ENCODE results near the gene ADM2.

ADM2 gene

DNA sequence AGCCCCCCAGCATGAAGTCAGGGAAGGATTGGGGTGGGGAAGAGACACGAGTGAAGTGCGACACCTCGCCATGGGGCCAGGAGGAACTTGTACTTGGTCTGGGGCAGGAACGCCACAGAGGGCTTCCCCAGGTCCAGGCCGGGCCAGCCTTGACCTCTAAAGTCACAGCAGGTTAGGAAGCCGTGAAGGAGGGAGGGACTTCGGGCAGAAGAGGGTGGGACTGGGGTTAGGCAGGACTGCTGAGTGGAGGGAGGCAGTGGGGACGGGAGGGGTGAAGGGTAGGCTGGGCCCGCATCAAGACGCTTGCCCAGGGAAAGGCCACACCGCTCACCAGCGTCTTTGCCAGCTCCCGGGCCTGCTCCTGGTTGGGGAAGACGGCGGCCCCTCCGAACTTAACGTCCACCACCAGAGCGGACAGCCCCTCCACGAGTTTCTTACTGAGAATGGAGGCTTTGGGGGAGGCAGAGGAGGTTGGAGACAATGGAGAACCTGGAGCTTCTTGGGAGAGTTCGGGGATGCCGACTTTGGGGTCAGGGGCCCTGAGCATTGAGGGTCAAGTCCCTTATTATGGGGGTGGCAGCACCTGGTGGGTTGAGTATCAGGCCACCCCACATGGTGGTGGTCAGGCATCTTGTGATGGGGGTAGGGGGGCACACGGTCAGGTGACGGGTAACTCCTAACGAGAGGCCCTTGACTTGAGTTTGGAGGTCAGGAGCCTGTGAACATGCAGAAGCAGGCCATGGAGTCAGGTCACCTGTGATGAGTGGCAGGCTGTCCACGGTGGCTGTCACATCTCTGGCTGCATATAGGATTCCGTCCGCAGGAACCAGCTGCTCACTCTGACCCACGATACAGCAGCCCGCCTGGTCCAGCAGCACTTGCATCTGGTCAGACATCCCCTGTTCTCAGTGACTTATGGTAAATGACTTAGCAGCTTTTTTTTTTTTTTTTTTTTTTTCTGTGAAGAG lies 45.8 kb downstream of the ADM2 start:
- DNase-seq: peak; percentile 51

DNA sequence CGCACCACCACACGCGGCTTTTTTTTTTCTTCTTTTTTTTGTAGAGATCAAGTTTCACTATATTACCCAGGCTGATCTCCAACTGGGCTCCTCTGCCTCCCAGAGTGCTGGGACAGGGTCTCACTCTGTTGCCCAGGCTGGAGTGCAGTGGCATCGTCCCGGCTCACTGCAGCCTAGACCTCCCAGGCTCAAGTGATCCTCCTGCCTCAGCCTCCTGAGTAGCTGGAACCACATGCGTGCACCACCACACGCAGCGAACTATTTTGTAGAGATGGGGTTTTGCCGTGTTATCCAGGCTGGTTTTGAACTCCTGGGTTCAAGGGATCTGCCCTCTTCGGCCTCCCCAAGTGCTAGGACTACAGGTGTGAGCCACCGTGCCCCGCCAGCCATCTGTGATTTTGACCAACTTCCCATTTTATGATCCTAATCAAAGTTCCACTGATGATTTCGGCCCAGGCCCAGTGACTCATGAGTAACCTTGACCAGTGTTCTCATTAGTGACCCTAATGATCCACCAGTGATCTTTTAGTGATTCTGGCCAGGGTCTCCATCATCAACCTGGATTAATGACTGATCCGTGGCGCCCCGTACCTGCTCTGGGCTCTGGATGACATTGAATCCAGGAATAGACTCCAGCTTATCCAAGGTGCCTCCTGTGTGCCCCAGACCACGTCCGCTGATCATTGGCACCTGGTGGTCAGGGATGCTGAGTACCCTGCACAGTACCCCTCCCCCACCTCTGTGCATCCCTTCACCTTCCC lies 46.8 kb downstream of the ADM2 start:
- no peak for DNase-seq

DNA sequence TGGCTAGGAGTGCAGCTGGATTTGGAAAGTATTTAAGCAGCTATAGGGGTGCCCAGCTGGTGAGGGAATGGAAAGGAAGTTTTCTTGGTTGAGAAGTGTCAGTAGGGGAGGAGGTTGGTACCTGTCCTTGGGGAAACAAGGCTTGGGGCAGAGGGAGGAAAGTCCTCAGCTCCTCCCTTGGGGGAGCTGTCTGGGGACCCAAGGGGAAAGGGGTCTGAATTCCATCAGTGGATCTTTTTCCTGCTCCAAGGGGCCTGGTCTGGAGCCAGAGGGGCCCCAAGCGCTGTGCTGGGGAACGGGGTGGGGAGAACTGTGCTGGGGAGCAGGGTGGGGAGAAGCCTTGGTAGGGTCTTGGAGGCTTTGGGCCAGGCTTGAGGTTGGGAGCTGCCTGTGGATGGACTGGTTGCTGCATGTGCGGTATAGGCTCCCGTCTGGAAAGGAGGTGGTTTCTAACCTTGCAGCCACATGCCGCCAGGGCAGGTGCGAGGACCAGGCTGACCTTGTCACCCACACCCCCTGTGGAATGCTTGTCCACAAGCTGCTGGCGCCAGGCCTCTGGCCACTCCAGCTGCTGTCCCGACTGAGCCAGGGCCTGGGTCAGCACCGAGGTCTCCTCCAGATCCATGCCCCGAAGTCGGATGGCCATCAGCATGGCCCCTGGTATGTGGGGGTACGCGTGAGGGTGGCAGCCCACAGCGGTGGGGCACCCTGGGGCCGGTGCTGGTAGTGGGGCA lies 47.5 kb downstream of the ADM2 start:
- no peak for DNase-seq

DNA sequence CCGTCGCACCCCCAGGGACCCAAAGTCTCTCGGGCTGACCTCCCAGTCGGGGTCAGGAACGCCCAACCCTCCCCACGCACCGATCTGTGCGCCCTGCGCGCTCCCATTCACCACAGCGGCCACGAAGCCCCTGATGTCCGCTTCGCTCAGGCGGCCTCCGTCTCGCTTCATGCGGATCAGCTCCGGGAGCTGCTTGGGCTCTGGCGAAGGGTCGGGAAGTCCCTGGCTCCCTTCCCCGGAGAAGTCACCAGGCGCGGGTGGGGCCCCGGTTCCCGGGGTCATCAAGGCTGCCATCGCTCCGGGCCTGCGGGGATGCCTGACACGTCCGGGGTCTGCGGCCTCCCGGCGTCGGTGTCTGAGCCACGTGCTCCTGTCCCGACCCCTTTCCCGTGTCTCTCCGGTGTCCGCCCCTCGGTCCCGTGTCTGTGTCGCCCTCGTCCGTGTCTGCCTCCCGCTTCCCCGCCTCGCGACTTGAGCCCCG lies 48.1 kb downstream of the ADM2 start:
- DNase-seq: no peak

DNA sequence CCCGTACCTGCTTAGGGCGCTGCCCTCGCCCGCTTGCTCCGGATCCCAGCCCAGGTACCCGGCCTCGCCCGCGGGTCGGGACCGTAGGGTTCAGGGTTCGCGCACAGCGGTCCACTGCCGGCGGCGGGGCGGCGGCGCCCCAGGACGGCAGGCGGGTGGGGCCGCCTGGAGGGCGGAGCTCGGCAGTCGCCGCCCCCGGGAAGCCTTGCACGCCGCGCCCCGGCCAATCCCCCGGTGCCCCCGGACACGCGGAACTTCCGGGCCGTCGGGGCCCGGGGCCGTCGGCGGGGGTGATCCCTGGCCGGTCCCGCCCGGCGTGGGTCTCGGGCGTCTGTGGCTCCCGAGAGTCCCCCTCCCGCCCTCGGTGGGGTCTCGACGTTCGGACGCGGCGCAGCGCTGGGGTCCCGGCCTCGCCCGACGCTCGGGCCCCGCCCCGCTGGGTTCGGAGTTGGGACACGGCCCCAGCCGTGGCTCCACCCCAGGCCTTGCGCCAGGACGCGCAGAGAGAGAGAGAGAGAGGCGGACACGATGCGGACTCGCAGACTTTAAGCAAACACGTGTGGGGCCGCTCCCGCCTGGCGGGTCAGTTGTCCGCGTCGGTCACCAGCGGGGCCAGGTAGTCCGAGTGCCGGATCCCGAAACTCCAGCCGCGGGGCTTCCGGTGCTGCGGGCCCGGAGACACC lies 48.7 kb downstream of the ADM2 start, which contains the start of gene TYMP:
TSS of gene TYMP (minus strand) at position 116 of the 683 bp plus-strand sequence. CDS start 303 bp downstream, outside the sequence.
- DNase-seq: peak; percentile 64

DNA sequence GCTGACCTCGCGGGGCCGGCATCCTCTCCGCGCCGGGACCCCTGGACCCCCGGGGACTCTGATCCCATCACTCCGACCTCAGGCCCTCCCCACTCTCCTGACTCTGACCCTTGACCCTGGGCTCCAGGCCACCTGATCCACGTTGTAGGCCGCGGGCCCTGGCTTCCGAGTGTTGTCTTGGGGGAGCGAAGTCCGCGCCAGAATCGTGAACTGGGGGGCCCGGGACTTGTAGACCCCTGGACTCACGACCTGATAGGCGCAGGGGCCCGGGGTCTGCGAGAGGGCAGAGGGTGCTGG lies 49.2 kb downstream of the ADM2 start:
- DNase-seq: no peak

DNA sequence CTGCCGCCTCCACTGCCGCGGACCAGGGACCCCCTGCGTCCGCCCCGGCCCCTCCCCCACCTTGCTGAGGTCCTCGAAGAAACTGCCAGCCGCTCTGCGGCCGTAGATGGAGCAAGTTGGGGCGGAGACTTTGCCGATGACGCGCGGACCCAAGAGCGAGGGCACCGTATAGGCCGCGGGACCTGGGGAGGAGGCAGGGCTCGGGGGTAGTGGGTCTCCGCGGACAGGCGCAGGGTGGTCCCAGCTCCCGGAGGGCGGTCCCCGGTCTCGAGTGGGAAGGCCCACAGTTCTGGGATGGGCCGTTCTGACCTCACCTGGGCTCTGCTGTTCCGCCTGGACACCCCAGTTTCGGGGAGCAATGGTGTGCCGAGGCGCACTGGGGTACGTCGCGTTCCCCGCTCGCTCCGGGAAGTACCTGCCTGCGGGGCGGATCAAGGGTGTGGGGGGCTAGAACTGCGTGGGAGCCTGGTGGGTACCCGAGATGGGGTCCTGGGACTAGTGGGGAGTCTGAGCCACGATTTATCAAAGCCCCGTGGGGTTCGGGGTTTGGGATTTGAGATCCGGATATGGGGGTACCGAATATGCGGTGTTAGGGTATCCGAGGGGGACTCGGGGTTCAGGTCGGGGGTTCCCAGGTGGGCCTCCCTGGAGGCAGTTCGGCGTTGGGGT lies 49.7 kb downstream of the ADM2 start:
- peak; percentile 81 for DNase-seq

DNA sequence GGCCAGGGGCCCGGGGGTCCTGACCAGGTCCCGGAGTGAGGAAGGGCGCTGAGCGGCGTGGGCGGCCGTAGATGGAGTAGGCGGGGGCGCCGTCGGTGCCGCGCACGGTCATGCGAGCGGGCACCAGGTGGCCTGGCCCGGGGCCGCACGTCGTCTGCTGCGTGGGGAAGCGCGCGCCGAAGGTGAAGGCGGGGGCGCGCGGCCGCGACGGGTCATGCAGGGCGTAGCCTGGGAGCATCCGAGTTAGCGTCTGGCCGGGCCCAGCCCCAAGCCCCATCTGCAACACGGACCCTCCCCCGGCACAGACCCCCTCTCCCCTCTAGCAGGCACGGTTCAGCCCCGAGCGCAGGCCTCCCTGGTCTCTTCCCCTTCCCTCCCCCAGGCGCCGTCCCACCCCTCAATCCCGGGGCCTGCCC lies 50.2 kb downstream of the ADM2 start:
- DNase-seq: peak; percentile 59

DNA sequence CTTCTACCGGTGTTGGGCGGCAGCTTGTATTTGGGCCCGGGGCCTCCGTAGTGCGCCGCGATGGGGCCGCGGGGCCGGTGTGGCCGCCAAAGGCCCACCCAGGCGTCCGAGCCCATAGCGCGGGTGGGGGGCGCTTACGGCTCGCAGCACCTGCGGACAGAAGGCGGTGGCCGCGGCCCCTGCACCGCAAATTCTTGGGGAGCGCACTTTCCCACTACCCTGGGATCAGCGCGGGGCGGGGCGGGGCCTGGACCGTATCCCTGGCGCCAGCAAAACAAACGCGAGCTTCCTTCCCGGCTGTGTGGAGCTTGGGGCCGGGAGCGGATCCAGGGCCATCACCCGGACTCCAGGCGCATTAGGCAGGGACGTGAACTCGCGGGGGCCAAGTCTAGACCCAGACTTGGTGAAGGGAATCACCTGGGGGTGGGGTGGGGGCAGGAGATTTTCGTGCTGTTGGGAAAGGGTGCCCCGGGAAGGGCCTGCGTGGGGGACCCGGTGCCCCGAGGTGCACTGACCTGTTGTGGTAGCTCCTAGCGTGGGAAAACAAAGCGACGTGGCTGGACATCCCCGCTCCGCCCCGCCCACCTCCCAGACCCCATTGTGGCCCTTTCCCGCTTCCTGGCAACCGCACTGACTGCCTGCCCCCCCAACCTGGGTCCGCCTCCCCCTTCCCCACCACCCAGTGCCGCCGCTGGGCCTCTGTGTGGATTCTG lies 50.8 kb downstream of the ADM2 start:
- no peak for DNase-seq

DNA sequence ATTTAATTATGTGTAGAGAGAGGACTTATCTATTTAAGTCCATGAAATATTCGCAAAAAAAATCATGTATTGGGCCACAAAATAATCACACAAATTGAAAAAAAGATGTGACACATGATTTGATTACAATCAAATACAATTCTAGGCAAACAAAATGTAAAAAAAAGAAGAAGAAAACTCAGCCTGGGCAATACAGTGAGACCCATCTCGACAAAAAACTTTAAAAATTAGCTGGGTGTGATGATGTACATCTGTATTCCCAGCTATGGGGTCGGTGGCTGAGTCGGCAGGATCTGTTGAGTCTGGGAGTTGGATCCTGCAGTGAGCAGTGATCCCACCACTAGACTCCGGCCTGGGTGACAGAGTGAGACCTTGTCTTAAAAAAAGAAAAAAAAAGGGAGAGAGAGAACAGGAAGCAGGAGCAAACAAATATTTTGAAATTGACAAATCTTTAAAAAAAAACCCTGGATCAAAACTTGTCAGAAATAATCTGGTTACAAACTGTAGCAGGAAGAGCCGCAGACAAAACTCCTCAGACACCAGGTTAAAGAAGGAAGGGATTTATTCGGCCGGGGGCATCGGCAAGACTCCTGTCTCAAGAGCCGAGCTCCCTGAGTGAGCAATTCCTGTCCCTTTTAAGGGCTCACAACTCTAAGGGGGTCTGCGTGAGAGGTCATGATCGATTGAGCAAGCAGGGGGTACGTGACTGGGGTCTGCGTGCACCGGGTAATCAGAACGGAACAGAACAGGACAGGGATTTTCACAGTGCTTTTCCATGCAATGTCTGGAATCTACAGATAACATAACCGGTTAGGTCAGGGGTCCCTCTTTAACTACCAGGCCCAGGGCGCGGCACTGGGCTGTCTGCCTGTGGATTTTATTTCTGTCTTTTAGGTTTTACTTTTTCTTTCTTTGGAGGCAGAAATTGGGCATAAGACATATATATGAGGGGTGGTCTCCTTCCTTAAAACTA lies 51.8 kb downstream of the ADM2 start:
- DNase-seq: no peak

DNA sequence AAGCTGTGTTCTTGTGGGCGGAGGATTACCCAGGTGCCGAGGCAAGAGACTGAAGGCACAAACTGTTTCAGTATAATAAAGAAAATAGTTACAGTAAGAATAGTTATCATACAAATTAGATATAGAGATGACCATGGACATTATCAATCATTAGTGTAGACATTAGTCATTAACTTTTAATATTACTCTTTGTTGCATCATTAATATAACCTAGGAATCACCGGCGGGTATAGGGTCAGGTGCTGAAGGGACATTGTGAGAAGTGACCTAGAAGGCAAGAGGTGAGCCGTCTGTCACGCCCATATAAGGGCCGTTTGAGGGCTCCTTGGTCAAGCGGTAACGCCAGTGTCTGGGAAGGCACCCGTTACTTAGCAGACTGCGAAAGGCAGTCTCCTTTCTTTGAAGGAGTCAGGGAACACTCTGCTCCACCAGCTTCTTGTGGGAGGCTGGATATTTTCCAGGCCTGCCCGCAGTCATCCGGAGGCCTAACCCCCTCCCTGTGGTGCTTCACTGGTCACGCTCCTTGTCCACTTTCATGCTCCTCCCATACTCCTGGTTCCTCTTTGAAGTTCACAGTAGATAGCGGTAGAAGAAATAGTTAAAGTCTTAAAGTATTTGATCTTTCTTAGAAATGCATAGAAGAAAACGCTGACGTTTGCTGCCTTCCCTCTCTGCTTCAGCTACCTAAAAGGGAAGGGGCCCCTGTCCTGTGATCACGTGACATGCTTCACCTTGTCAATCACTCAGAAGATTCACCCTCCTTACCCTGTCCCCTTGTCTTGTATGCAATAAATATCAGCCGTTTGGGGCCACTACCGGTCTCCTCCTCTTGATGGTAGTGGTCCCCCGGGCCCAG lies 52.7 kb downstream of the ADM2 start:
- DNase-seq: peak; percentile 39

DNA sequence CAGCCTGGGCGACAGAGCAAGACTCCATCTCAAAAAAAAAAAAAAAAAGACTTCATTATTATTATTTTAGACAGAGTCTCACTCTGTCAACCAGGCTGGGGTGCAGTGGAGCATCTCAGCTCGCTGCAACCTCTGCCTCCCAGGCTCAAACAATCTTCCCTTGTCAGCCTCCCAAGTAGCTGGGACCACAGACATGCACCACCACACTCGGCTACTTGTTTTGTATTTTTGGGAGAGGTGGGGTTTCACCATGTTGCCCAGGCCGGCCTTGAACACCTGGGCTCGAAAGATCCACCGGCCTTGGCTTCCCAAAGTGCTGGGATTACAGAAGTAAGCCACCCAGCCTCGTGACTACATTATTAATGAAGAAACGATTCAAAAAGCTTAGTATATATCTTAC lies 53.8 kb downstream of the ADM2 start:
- no peak for DNase-seq
